GF-D8 (cell line): ENCODE results near the gene OSBPL6.
A peak's percentile ranks its signal among the peaks of the same experiment; 100 is the strongest.
"Not testable (repeated sequence)": the region's sequence is repeated elsewhere in the genome, so short reads cannot be mapped to it uniquely, and the experiment has no call there.

ENCODE experiments used
- DNase-seq: peaks from one replicate; lab custom pipeline; 2025; lab: John Stamatoyannopoulos, UW

Gene OSBPL6

GRCh38 chr2:178301649-178302238 lies 107.4 kb downstream of the OSBPL6 start:
- DNase-seq, result no peak

- no peak for DNase-seq
Measured at GRCh38 chr2:178304333-178304732, 110.0 kb downstream of the OSBPL6 start.

GRCh38 chr2:178306352-178307073 lies 112.2 kb downstream of the OSBPL6 start:
- DNase-seq, result peak; percentile 4

- DNase-seq, result no peak
Measured at GRCh38 chr2:178307650-178308049, 113.3 kb downstream of the OSBPL6 start.

GRCh38 chr2:178309541-178309940 lies 115.2 kb downstream of the OSBPL6 start:
- DNase-seq, result no peak

GRCh38 chr2:178315078-178315477 lies 120.8 kb downstream of the OSBPL6 start:
- DNase-seq, result no peak

GRCh38 chr2:178315488-178315948 lies 121.2 kb downstream of the OSBPL6 start:
- no peak for DNase-seq

- no peak for DNase-seq
Measured at GRCh38 chr2:178317811-178318210, 123.5 kb downstream of the OSBPL6 start.

GRCh38 chr2:178320011-178320585 lies 125.8 kb downstream of the OSBPL6 start:
- no peak for DNase-seq

- no peak for DNase-seq
Measured at GRCh38 chr2:178322068-178322467, 127.8 kb downstream of the OSBPL6 start.

- not testable (repeated sequence) for DNase-seq
Measured at GRCh38 chr2:178323331-178323730, 129.0 kb downstream of the OSBPL6 start.

GRCh38 chr2:178324077-178324476 lies 129.8 kb downstream of the OSBPL6 start:
- DNase-seq, result no peak

- no peak for DNase-seq
Measured at GRCh38 chr2:178325268-178325667, 131.0 kb downstream of the OSBPL6 start.

GRCh38 chr2:178327516-178327915 lies 133.2 kb downstream of the OSBPL6 start:
- no peak for DNase-seq

GRCh38 chr2:178328037-178328436 lies 133.7 kb downstream of the OSBPL6 start:
- DNase-seq, result no peak

- DNase-seq, result no peak
Measured at GRCh38 chr2:178330175-178331017, 136.1 kb downstream of the OSBPL6 start.

GRCh38 chr2:178331474-178332432 lies 137.4 kb downstream of the OSBPL6 start:
- DNase-seq, result no peak

GRCh38 chr2:178333851-178334250 lies 139.5 kb downstream of the OSBPL6 start:
- no peak for DNase-seq

GRCh38 chr2:178335230-178335629 lies 140.9 kb downstream of the OSBPL6 start:
- DNase-seq, result no peak

GRCh38 chr2:178344121-178344520 lies 149.8 kb downstream of the OSBPL6 start:
- no peak for DNase-seq

GRCh38 chr2:178345951-178346350 lies 151.6 kb downstream of the OSBPL6 start:
- DNase-seq, result no peak
